Ishikawa (cell line): ENCODE data around the gene PWP2.

ENCODE experiments used
- CEBPB ChIP-seq: IDR thresholded peaks from 2 replicates; pipeline ENCODE4 v1.6.1; 2012
- EGR1 ChIP-seq: IDR thresholded peaks from 2 replicates; pipeline ENCODE4 v1.6.1; 2012
- FOXM1 ChIP-seq: IDR thresholded peaks from 2 replicates; pipeline ENCODE4 v1.6.1; 2012; ENCODE audit warnings: low read depth, borderline replicate concordance
- MAX ChIP-seq: IDR thresholded peaks from 2 replicates; pipeline ENCODE4 v1.6.1; 2012
- RAD21 ChIP-seq: IDR thresholded peaks from 2 replicates; pipeline ENCODE4 v1.6.1; 2012; ENCODE audit warnings: low read depth
- REST ChIP-seq: IDR thresholded peaks from 2 replicates; pipeline ENCODE4 v1.6.1; 2012; ENCODE audit warnings: low read depth, mild to moderate bottlenecking
- TAF1 ChIP-seq: IDR thresholded peaks from 2 replicates; pipeline ENCODE4 v1.6.1; 2012; ENCODE audit warnings: low read depth, mild to moderate bottlenecking
- TEAD4 ChIP-seq: IDR thresholded peaks from 2 replicates; pipeline ENCODE4 v1.6.1; 2012
- YY1 ChIP-seq: IDR thresholded peaks from 2 replicates; pipeline ENCODE4 v1.6.1; 2012; ENCODE audit warnings: low read depth
- ZBTB7A ChIP-seq: IDR thresholded peaks from 2 replicates; pipeline ENCODE4 v1.6.1; 2012; ENCODE audit warnings: low read depth

- TF ChIP-seq CEBPB: no peak
- TF ChIP-seq TAF1: no peak
- TF ChIP-seq FOXM1: no peak
- TF ChIP-seq MAX: no peak
- TF ChIP-seq REST: no peak
- no peak for TF ChIP-seq EGR1
- no peak for TF ChIP-seq YY1
- no peak for TF ChIP-seq ZBTB7A
- no peak for TF ChIP-seq TEAD4
- TF ChIP-seq RAD21: no peak
These were observed 40.0 kb upstream of the PWP2 start for GRCh38 chr21:44067011-44067839.
